ENCODE results near the gene DIP2C. TPM values are rescaled to one million over a fixed set of nuclear protein-coding genes. Genes with fewer than 3 reads are reported as not detected.

Gene DIP2C
- total RNA-seq, 2 donors from 2014 or later: 11.0 to 12.2 TPM

DNA sequence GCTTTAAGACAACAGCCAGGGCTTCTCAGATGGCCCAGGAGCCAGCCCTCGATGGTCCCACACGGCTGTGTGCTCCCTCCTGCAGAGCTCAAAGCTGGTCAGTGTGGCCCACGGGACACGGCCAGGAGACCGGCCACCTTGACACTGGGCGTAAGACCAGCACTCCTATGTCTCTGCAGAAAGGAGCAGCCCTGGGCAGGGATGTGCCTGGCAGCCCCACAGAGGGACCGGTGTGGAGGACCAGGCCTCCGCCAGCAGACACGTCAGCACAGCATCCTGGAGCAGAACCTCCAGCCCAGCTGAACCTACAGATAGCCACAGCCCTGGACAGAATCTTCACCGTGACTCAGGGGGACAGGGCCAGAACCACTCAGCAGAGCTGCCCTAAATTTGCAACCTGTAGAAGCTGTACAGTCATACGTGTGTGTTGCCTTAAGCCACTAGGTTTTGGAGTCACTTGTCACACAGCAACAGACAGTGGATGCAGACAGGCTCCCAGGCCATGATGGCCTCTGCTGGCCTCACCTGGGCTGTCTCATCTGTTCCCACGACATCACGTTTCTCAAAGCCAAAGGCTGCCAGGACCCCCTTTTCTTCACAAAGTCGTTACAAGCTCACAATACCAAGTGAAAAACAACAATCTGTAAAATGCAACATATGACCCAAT lies 132.4 kb downstream of the DIP2C start:
- intact Hi-C loops (cut with DNase I, micrococcal nuclease): no loop called here
- ATAC-seq: no peak
- DNase-seq: no peak

DNA sequence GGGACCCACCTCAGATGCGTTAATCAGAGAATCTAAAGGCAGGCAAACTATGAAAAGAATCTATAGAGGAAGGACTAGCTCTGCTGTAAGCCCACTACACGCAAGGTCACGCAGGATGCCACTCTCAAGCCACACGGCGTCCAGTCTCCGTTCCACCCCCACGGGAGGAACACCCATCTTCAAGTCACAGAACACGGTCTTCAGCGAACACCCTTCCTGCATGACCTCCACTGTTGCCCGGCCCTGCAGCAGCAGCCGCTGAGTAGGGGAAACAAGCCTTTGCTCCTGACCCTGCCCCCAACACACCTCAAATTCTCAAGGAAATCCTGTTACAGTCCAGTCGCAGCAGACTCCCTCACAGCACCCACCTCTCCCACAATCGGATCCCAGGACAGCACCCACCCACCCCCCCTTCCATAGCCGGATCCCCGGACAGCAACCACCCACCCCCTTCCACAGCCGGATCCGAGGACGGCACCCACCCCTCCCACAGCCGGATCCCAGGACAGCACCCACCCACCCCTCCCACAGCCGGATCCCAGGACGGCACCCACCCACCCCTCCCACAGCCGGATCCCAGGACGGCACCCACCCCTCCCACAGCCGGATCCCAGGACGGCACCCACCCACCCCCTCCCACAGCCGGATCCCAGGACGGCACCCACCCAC lies 133.7 kb downstream of the DIP2C start:
- ATAC-seq (no peak), DNase-seq (no peak)
- intact Hi-C loops (cut with DNase I, micrococcal nuclease): no loop called here

DNA sequence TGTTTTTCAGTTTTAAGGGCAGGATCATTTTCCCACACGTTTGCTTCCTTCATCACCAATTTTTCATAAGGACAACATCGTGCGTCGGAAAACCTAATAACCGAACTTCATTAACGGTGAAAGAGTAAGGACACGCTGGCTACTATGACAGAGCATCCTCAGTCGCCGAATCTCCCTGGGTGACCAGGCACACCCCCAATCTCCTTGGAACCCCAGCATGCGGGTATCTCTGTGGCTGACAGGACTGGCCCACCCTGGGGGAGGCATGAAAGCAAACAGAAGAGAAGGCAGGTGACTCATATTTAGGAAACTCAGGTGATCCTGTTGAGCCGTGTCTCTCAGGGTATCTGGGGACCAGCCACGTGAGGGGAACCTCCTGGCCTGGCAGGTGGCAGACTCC lies 134.2 kb downstream of the DIP2C start:
- no peak for DNase-seq
- ATAC-seq: no peak

GRCh38 chr10:554182-554848 lies 135.2 kb downstream of the DIP2C start:
- no peak for ATAC-seq
- intact Hi-C loops (cut with DNase I, micrococcal nuclease): no loop called here
- DNase-seq: no peak

More for the DNA sequence above, 134.2 kb downstream of the DIP2C start:
- intact Hi-C loops (cut with DNase I, micrococcal nuclease): no loop called here

- DNase-seq (no peak), ATAC-seq (no peak)
- intact Hi-C loops (cut with DNase I, micrococcal nuclease): no loop called here
Observed at GRCh38 chr10:553233-553632, 136.2 kb downstream of the DIP2C start.

DNA sequence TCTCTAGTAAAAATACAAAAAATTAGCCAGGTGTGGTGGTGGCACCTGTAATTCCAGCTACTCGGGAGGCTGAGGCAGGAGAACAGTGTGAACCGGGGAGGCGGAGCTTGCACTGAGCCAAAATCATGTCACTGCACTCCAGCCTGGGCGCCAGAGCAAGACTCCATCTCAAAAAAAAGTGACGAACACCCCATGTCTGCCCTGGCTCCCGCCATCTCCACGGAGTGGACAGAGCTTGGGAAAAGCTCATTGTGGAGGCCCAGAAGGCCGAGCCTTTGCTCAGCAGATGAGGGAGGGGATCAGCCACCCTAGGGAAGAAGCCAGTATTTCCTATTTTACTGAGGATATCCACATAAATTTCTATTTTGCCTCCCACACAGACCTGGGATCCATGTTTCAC lies 136.8 kb downstream of the DIP2C start:
- intact Hi-C loops (cut with DNase I, micrococcal nuclease): no loop called here
- no peak for DNase-seq
- no peak for ATAC-seq

GRCh38 chr10:551373-552252 lies 137.9 kb downstream of the DIP2C start:
- intact Hi-C loops (cut with DNase I, micrococcal nuclease): no loop called here
- ATAC-seq (no peak), DNase-seq (no peak)

- no peak for ATAC-seq
- no peak for DNase-seq
- intact Hi-C loops (cut with DNase I, micrococcal nuclease): no loop called here
Observed at GRCh38 chr10:550665-551372, 138.6 kb downstream of the DIP2C start.

GRCh38 chr10:549391-549790 lies 140.1 kb downstream of the DIP2C start:
- intact Hi-C loops (cut with DNase I, micrococcal nuclease): no loop called here
- DNase-seq: no peak
- no peak for ATAC-seq

- intact Hi-C loops (cut with DNase I, micrococcal nuclease): no loop called here
- ATAC-seq (no peak), DNase-seq (no peak)
Observed at GRCh38 chr10:548238-548901, 141.1 kb downstream of the DIP2C start.

DNA sequence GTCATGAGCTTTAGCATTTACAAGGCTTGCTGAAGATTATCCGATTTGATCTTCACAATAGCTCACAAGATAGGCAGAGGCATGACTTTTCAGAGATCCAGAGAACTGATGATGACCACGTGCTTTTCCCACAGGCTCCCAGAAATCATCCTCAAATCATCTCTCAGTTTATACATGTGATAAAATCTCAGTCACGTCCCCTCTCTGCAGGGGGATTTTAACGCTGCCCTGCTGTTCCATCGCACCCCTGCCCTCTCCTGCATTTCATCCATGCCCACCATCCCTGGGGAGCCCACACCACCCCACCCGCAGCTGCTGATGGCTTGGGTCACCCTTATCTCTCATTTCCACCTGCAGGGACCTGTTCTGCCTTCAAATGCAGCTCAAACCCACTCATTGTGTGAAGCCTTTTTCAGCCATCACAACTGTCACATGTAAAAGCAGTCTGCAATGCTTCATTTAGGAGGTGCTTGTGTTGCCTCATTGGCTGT lies 141.8 kb downstream of the DIP2C start:
- intact Hi-C loops (cut with DNase I, micrococcal nuclease): no loop called here
- ATAC-seq: no peak
- DNase-seq: no peak

DNA sequence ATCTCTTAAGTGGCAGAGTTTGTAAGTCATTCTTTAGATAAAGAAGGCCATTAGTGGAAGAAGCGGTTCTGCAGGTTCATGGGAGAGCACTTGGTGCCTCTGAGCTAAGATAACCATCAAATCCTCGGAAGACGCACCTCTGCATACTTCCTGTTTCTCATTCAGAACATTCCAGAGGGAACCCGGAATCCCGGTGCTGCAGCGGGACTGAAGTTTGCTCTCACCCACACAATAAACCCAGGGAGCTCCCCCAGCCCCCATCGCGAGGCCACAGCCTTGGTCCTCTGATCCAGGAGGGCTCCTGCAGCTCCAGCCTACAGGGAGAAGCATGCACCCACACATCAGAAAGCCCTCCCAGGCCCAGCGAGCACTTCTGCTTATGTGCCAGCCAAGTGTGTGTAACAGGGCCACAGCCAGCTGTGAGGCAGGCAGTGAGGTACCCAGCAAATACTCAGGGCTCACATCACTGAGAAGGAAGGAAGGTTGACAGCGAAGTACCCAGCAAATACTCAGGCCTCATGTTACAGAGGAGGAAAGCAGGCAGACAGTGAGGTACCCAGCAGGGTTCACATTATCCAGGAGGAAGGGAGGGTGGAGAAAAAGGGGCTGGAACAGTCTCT lies 142.4 kb downstream of the DIP2C start:
- ATAC-seq: peak; percentile 42
- DNase-seq: no peak
- intact Hi-C loops (cut with DNase I, micrococcal nuclease): no loop called here

GRCh38 chr10:546451-546850 lies 143.0 kb downstream of the DIP2C start:
- ATAC-seq: no peak
- intact Hi-C loops (cut with DNase I, micrococcal nuclease): no loop called here

GRCh38 chr10:543862-544822 lies 145.3 kb downstream of the DIP2C start:
- intact Hi-C loops (cut with DNase I, micrococcal nuclease): no loop called here
- ATAC-seq (no peak), DNase-seq (no peak)

More at GRCh38 chr10:546451-546850, 143.0 kb downstream of the DIP2C start:
- no peak for DNase-seq

DNA sequence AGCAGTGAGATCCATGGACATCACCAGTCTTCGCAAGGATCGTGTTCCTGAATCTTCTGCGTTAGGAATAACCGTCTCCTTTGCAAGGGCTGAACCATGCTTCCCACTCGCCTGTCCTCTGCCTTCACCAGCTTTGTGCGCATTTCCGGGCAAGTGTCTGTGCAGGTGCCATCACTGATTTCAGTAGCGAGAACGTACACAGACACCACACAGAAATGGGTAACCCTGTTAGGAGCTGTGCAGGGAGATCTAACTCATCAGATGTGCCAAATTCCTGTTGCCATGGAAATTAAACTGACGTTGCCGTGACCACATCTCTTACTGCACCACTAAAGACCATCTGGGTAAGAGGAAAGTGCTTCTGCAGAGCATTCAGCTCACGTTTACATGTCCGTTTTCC lies 146.3 kb downstream of the DIP2C start:
- intact Hi-C loops (cut with DNase I, micrococcal nuclease): no loop called here
- ATAC-seq (no peak), DNase-seq (no peak)

GRCh38 chr10:541750-542371 lies 147.6 kb downstream of the DIP2C start:
- DNase-seq (no peak), ATAC-seq (no peak)

More at GRCh38 chr10:541750-542371, 147.6 kb downstream of the DIP2C start:
- intact Hi-C loops (cut with DNase I, micrococcal nuclease): no loop called here

Data from left colon (tissue), 2 donors.